ENCODE results near the gene ADAT3. TPM values are rescaled to one million over a fixed set of nuclear protein-coding genes. Genes with fewer than 3 reads are reported as not detected.

The ADAT3 gene
- polyA plus RNA-seq, 1 donor: 2.8 TPM

DNA sequence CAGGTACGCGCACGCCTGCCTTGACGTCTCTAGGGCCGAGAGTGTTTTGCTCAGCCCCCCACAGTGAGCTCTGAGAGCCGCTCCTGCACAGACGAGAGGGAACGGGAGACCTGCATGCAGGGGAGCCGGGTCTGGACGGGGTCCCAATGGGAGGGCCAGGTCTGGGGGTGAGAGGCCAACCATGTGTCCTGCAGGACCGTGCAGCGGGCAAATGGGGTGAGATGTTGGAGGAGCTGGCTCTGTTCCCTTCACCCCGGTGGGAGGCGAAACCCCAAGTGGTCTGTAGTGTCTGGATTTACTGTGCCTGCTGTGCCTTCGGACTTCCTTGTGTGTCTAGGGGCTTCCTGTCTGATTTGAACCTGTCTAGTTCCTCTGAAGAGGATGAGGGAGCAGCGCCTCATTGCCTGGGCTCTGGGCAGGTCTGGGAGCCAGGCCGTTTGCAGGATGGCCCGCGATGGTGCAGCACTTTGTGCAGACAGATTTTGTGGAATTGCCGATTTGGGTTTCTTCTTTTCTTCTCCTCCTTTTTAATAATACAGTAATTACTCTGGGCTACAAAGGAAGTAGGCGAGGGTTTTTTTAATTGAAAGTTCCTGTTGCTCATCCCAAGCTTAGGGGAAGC lies 37.8 kb downstream of the ADAT3 start:
- DNase-seq: no peak

DNA sequence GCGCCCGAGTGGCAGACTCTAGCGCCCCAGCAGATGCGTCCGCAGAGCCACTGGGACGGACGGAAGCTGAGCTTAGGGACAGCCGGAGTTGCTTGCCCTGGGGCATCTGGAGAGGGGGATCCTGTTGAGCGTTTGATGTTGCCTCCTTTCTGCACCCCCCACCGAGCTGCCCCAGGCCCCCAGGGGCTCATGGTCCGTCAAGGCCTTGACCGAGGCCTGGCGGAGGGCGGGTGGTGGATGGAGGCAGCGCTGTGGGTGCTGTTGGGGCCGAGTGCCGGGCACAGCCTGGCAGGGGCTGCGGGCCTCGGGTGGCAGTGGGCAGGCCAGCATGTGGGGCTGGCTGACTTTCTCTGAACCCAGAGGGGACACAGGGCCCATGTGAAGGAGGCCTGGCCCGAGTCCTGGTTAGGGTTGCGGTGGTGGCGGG lies 38.5 kb downstream of the ADAT3 start:
- DNase-seq: no peak

DNA sequence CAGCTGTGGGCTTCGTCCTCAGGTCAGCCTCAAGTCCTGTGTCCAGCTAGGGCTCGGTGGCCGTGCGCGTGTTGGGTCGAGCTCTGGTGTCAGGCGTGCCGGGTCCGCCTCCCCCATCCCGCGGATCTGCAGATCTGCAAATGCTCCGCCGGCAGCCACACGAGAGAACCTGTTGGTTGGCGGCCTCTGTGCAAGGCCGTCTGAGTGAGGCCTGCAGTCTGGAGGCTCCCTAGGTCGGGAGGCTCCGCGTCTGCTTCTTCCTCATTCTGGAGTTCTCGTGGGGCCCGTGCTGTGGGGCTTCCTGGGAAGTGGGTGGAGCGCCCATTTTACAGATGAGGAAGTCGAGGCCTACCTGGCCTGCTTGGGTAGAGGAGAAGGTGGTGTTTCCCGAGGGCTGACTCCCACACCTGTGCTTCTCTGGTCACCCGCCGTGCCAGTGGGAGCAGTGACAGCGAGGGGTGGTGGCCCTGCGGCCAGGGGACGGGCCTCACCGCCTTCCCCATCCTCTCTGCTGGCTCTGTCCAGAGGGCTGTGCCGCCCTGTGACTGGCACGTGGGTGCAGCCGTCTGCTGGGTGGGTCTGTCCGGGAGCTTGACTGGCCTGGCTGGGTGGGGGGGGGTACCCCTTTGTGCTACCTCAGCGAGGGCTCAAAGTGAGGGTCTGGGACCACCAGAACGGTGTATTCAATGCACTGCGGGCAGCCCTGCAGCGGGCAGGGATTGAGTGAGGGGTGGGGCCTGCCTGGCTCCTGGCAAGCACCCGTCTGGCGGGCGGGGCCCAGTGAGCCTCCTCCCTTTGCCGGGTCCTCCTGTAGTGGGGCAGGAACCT lies 39.1 kb downstream of the ADAT3 start:
- no peak for DNase-seq

DNA sequence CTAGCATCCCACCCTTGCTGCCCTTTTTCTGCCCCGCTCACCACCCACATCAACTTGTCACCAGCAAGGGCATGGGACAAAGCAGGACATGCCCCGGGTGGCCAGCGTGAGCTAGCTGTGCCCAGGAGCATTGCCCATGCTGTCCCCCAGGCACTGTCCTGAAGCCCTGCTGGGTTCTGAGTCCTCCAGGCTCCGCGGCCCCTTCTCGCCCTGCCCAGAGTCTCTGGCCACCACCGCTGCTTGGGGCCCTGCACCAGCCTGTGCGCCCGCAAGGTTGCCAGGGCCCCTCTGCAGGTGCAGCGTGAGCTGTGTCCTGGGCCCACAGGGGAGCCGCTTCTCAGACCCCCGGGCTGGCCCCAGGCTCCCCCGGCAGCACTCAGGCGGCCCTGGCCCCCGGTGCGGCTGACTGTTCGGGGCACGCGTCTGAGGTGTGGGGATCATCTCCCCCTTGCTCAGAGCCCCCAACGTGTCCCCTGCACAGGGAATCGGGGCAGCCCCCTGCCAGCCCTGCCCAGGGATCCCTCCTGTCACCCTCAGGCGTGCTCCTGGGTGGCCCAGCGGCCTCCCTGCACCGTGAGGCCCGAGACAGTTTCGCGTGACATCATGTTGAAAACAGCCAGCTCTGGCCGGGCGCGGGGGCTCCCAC lies 39.8 kb downstream of the ADAT3 start:
- no peak for DNase-seq

DNA sequence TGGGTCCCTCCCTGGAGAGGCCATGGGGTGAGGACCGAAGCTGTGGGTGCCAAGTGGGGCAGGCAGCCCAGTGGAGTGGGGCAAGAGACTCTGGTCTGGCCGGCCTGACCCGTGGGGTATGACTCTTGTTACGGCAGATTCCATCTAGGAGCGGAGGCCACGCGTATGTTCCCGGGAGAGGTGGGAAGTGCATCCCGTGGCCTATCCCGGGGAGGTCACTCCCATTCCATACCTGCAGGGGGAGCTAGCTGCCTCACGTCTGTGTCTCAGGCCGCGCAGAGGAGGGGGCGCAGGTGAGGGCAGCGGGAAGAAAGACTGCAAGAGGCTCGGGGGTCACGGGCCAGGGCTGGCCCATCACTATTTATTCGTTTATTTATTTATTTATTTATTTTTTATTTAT lies 40.7 kb downstream of the ADAT3 start:
- no peak for DNase-seq

DNA sequence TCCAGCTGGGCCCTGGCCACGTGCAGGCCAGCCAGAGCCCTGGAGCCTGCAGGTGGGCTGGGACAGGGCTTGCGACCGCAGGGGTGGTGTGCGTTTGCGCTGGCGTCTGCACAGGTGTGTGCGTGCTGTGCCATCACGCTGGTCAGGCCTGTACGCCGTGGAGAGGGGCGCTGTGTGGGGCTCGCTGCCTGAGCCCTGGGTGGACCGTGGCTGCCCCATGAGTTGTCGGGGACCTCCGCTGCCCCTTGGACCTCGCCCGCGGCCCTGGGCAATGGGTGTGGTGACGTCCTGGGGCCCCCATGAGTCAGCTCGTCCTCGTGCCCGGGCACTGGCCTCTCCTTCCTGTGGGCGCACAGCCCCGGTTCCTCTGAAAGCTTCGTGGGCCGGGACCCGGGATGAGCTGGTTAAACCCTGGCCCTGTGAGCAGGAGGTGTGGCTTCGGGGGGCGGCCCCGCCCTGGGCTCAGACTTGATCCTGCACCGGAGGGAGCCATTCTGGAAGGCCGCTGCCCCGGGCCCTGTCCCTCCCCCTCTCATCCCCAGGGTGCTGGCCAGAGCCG lies 42.5 kb downstream of the ADAT3 start:
- no peak for DNase-seq

DNA sequence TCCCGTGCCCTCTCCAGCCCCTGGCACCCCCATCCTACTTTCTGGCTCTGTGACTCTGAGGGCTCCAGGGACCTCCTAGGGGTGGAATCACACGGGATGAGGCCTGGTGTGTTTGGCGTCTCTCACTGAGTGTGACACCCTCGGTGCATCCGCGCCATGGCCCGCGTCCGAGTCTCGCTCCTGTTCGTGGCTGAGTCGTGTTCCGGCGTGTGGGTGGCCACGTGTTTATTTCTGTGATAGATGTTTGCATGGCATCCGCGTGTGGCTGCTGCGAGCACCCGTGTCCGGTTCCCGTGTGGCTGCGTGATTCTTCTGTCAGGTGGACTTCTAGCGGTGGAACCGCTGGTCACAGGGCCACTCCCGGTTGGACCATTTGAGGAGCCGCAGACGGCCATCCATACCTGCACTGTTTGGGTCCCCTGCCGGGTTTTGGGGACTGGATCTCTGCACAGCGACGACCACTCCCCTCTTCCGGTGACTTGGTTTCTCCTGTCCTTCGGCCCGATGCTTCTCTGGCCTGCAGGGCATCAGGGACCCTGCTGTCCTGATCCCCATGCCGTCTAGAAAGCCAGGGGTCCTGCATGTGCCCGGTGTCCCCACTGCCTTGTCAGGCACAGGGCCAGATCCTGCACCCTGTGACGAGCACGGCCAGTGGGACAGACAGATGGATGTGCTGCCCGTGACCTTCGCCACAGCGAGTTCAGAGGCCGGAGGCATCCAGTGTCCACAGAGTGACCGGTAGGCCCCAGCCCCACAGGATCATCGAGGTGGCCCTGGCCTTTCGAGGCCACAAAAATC lies 44.3 kb downstream of the ADAT3 start:
- no peak for DNase-seq

DNA sequence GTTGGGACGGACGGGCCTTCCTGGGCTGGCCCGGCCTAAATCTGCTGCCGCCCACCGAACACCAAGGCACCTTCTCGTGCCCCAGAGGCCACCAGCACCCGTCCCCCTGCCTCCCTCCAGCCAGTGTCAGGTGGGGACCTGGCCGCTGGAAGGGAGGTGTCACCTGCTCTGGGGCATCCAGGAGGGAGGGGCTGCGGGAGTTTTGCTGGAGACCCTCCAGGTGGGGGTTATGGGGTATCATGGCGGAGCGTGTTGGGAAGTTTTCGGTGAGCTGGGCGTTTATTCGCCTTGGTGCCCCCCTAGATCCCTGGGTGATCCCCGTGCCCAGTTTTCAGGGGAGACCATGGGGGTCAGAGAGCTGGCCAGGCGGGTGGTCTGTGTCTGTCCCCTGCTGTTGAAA lies 45.4 kb downstream of the ADAT3 start:
- no peak for DNase-seq

DNA sequence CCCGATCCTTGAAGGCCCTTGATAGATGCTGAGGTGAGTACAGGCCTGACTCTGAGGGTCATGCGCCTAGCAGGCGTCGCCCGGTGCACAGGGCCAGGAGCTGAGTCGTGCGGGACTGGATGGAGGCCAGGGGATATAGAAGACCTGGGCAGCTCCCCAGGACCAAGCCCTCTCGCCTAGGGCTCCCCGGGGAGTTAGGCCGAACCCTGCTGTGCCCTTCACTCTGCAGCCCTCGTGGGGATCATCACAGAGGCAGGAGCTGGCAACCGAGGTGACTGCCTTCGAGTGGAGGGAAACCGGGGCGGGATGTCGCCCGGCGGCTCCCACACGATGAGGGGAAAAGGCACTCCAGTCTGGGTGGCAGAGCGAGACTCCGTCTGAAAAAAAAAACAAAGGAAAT lies 47.4 kb downstream of the ADAT3 start:
- no peak for DNase-seq

DNA sequence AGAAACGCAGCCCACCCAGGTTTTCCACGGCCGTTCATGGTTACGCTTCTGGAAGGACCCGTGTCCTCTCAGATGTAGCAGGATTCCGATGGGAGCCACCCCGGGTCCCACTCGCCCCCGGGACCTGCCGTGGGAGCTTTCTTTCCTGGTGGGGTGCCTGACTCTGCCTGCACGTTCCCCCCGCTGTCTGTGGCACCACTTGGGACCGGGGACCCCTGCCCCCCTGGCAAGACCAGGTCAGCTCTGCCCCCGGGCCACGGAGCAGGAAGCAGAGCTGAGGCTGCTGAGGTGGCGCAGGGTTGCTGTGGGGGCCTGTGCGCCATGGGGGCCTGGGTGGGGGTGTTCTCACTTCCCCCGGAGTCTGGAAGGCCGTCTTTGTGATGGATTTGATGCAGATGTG lies 47.8 kb downstream of the ADAT3 start:
- no peak for DNase-seq

DNA sequence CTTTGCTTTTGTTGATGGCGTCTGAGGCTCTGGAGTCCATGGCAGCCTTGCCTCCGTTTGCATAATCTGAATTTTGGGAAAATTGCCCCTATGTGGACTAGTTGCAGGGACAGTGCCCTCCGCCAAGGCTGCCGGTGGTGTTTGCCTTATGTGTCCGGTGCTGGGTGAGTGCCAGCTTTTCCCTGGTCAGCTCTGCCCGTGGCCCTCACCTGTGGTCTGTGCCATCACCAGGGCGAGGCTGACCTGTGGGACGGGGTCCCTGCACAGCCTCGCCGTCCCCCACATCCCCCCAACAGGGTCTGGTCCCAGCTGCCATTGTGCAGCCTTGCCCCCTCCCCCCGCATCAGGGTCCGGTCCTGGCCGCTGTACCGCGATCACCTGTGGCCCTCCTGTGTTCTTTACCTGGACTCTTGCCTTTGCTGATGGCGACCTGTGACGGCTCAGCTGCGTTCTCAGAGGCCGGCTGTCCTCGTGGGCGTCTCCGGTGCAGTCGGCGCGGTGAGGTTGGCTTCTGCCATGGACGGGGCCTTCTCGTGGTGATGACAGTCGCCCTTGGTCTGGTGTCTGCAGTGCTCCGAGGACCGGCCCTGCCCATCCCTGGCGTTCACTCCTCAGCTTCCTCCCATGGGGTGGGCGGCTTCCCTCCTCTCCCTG lies 48.4 kb downstream of the ADAT3 start:
- no peak for DNase-seq

DNA sequence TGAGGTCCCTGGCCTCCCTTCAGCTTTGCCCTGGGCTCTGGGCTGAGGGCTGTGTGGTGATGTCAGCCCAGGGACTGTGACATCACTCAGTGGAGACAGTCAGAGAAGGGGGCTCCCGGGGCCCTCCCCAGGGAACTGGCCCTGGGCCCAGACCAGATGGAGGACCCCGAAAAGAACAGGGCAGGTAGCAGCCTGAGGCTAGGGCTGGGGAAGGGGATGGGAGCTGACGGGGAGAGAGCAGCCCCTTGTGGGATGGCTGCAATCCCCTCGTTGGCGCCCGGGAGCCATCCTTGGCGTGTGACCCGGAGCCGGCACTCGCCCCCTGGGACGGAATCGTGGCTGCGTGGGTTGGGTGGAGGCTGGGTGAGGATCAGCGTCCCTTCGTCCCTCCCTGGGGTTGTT lies 49.3 kb downstream of the ADAT3 start:
- DNase-seq: no peak

DNA sequence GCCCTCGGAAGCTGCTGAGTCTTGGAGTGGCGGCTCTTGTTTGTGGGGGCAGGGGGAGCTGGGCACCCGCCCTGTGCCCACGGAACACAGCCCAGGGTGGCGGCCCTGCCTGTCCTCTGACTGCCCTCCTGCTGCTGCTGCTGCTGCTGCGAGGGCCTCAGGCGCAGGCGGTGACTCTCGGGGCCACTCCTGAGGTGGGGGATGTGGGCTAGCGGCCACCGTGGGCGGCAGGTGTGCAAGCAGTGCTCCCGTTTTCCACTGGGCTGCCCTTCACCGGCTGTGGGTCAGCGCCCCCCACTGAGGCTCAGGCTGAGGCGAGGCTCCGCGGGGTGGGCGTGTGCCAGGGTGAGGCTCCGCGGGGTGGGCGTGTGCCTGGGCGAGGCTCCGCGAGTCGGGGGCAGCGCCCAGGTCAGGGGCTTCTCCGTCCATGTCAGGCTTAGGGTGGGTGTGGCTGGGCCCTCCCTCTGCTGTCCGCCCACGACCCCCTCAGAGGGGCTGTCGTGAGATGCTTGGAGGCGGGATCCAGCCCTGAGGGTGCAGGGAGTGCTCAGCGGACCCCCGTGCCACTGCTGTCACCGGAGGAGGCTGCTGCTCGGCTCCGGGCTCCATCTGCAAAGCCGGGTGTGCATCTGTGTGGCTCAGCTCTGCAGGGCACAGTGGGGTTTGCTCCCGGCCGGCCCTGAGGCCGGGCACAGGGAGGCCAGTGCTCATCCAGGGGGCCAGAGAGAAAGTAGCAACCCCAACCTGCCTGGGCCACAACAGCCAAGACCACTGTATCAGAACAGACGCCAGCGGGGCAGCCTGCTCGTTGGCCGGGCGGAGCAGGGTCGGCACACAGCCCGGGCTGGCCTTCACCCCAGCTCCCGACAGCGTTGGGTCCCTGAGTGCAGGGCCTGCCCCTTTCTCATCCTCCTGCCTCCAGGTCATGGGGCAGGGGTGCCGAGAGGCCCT lies 50.2 kb downstream of the ADAT3 start:
- DNase-seq: no peak

DNA sequence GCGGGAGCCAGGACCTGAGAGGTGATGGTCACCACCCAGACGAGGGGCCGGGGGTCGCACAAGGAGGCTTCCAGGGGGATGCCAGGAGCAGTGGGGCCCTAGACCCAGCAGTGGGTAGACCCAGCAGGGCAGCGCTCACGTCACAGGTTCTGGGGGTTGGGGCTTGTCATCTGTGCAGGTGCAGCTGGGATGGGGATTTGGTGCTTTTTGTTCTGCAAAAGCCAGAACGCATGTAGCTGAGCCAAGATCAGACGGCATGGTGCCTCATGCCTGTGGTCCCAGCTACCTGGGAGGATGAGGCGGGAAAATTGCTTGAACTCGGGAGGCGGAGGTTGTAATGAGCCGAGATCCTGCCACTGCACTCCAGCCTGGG lies 50.9 kb downstream of the ADAT3 start:
- DNase-seq: no peak

DNA sequence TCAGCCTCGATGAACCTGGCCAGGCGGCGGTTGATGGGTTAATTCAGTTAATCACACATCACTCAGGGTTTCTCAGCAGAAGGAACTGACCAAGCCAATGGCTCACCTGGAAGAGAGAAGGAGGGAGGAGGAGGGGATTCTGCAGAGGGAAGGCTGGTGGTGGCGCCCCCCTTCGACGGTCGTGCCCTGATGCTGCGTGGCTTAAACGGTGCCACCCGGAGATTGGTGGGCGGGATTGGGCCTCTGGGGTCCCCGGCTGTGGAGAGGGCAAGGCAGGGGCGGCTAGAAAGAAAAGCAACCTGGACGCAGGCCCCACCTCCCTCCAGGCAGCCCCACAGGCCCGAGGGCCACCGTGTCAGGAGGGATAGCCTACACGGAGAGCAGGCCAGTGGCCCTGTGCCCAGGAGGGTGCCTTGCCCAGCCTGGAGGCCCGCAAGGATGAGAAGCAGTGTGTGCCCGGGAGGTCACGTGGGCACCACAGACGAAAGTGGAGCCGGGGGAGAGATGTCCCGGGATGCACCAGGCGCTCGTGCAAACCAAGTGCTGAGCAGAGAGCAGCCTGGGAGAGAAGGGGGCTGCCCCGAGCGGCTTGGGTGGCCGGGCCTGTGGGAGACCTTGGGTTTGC lies 51.8 kb downstream of the ADAT3 start:
- no peak for DNase-seq

DNA sequence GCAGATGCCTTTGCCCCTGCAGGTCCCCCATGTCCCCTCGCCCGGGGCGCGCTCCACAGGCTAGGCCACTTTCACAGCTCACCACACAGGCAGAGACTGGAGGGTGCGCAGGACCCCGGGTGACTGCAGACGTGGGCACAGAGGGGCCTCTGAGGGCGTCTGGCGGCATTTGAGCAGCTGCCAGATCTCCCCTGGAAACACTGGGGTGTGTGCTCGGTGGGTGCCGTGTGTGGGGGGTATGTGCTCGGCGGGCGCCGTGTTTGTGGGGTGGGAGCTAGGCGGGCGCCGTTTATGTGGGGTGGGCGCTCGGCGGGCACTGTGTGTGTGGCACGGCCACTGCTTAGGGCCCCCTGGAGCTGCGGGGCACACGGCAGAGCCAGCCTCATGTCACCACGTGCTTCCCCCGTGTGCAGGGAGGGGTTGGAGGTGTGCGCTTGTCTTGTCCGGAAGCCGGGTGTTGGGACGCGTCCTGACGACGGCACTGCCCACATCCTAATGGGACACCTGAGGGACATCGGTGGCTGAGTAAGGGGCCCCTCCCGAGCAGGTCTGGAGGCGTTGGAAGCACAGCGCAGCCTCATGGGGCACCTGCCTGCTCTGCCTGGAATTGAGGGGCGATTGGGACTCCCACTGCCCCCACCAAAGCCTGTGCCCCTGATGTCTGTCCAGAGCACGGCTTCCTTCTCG lies 52.5 kb downstream of the ADAT3 start:
- DNase-seq: no peak

DNA sequence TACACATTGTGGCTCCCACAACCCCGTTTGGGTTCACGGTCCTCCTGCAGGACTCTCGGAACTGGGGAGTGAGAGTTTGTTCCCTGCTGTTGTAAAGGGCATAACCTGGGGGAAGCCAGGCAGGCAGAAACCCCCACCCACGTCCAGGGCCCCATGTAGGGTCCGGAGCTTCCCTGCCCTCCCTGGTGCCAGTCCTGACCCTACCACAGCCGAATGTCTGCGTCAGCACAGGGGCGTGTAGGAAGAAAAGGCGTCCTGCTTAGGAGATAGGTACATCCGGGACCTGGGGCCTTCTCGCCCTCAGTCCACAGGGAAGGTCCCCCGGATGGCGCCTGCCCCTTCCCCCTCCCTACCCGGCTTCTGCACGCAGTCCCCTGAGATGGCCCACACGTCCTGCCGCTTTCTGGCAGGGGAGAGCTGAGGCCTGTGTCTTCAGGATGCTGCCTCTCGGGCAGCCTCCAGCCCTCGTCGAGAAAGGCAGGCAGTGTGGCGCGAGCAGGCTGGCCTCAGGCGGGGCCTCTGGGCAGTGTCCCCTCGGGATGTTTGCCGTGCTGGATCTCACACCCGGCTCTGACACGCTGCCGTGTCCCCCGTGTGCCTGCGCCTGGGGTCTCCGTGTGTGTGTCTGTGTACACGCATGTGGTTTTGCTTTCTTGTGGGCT lies 54.9 kb downstream of the ADAT3 start:
- DNase-seq: no peak

DNA sequence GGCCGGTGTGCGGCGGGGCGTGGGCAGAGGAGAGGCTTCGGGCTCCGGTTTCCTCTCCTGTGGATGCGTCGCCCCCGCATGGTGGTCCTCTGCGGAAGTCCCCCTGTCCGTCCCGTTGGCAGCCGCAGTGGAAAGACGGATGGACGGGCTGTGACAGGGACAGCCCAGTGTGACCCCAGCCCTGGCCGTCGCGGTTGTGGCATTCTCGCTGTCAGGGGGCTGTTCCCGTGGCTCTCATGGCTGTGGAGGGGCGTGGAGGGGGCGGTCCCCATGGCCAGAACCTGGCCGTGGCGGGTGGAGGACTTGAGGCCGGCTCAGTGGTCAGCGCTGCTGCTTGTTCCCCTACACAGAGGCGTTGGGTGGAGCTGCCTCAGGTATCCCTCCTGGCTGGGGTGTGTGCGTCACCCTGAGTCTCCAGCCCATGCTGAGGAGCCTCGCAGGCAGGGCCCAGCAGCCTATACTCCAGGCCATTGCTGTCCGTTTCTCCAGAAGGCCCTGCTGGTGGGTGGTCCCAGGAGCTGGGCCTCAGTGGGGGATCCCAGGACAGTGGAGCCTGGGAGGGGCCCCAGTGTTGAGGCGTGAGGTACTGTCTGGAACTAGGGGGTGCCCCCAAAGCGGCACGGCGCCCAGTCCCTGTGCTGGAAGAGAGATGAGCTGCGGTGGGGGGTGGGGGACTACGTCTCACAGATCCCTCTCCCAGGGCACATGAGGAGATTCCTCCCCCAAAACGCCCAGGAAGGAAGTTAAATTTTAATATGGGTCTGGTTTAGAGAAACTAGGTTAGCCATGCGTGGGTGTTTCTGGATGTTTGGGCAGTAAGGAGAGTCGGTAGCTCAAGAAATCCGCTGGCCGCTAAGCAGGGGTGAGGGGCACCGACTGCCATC lies 56.0 kb downstream of the ADAT3 start:
- DNase-seq: no peak

All from hindlimb muscle (tissue), 1 donor.